ENCODE measurements around the gene IDH3G. TPM values are rescaled to one million over a fixed set of nuclear protein-coding genes. Genes with fewer than 3 reads are reported as not detected.

The IDH3G gene
- 58.5 and 60.3 TPM in 2 replicates for total RNA-seq

DNA sequence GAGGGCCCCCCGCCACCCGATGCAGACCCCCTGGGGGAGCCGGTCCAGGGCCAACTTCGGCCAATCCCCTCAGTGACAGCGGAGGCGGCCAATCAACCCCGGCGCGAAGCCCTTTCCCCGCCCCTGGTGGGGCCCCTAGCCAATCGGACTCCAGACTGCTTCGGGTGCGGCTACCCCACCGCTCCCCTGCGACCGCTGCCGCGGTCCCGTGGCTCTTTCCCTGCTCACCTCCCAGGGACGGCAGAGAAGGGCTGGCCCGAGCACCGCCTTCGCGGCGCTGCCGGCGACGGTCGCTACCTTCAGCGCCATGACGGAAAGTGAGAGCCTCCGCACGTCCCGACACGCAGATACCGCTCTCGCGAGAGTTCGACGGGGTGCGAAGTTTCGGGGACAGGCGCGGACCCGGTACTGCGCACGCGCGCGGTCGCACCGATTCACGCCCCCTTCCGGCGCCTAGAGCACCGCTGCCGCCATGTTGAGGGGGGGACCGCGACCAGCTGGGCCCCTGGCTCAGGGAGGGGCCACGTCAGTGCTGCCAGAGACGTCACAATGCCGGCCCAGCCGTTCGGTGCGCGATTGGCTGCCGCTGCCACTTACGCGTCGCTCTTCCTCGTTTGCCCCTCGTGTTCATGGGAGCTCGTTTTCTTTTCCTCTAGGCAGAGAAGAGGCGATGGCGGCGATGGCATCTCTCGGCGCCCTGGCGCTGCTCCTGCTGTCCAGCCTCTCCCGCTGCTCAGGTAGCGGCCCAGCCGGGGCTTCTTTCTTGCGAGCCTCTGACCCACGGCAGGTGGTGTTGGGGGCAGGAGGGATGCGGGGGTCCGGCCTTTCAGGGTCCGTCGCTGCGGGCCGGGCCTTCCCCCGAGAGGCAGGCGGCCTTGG is at the start of gene IDH3G, which contains the start of gene SSR4:
TSS of gene IDH3G (minus strand) at position 358 of the 879 bp plus-strand sequence. CDS start at position 309, 49 bp downstream.
TSS of gene SSR4 (plus strand) at position 651 of the 879 bp plus-strand sequence. CDS start at position 671, 20 bp downstream.
- ATAC-seq (ENCODE audit: low read depth), result peak; percentile 91
- no peaks in the 10 kb centered on the region for H3K9me3 Mint-ChIP-seq

GRCh38 chrX:153836921-153837320 is 42.7 kb upstream of the IDH3G start:
- TF ChIP-seq, protein P1, sequence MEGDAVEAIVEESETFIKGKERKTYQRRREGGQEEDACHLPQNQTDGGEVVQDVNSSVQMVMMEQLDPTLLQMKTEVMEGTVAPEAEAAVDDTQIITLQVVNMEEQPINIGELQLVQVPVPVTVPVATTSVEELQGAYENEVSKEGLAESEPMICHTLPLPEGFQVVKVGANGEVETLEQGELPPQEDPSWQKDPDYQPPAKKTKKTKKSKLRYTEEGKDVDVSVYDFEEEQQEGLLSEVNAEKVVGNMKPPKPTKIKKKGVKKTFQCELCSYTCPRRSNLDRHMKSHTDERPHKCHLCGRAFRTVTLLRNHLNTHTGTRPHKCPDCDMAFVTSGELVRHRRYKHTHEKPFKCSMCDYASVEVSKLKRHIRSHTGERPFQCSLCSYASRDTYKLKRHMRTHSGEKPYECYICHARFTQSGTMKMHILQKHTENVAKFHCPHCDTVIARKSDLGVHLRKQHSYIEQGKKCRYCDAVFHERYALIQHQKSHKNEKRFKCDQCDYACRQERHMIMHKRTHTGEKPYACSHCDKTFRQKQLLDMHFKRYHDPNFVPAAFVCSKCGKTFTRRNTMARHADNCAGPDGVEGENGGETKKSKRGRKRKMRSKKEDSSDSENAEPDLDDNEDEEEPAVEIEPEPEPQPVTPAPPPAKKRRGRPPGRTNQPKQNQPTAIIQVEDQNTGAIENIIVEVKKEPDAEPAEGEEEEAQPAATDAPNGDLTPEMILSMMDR (IDR thresholded peaks at IDR 0.05), result no peak
- DNase-seq, result no peak
- H3K27ac Mint-ChIP-seq, result no peak overlapping the region
- H3K4me1 Mint-ChIP-seq, result no peaks in the 10 kb centered on the region
- H3K27me3 Mint-ChIP-seq, result peaks cover 4% of the 10 kb centered on the region
- intact Hi-C loops (cut with micrococcal nuclease), result no loop called here
- no peak for ATAC-seq (ENCODE audit: low read depth)
- ChIA-PET POLR2A (no interaction called here), CTCF (no interaction called here)
- H3K36me3 Mint-ChIP-seq (ENCODE audit: low read depth), result no peaks in the 10 kb centered on the region
- no peak overlapping the region for H3K4me3 Mint-ChIP-seq
- H3K9me3 Mint-ChIP-seq, result no peaks in the 10 kb centered on the region

More for the DNA sequence above, at the start of gene IDH3G, which contains the start of gene SSR4:
- peaks cover 40% of the 10 kb centered on the region for H3K36me3 Mint-ChIP-seq (ENCODE audit: low read depth)
- H3K27ac Mint-ChIP-seq, result peak within 1 kb of the TSS; percentile 92
- peak; percentile 84 for DNase-seq
- ChIA-PET CTCF (interaction anchor here (0.9 kb wide), 1 partner anchor 153 kb away, joined by 3 read pairs; no protein-coding TSS in a partner anchor), POLR2A (interaction anchor here (0.7 to 2.3 kb wide), 16 partner anchors 14 to 752 kb away, joined by 3 to 52 read pairs (median 3); partner anchors contain the start of genes ARHGAP4, G6PD, HCFC1 and MECP2)
- peak within 1 kb of the TSS; percentile 94 for H3K4me3 Mint-ChIP-seq
- peaks cover 19% of the 10 kb centered on the region for H3K4me1 Mint-ChIP-seq
- no peaks in the 10 kb centered on the region for H3K27me3 Mint-ChIP-seq
- TF ChIP-seq, protein P1 (IDR thresholded peaks at IDR 0.05), result no peak
- intact Hi-C loops (cut with micrococcal nuclease), result loop anchor here (1.0 kb wide), 5 partner anchors 70 to 324 kb away; partner anchors contain the start of genes ABCD1, BCAP31, HAUS7 and TMEM187

- POLR2A ChIA-PET, result no interaction called here
- DNase-seq (no peak), ATAC-seq (ENCODE audit: low read depth) (no peak)
- H3K9me3 Mint-ChIP-seq, result no peaks in the 10 kb centered on the region
- intact Hi-C loops (cut with micrococcal nuclease), result no loop called here
- H3K27ac Mint-ChIP-seq, result no peak overlapping the region
- TF ChIP-seq, protein P1 (IDR thresholded peaks at IDR 0.05), result no peak
- peaks cover 7% of the 10 kb centered on the region for H3K4me1 Mint-ChIP-seq
- no peaks in the 10 kb centered on the region for H3K36me3 Mint-ChIP-seq (ENCODE audit: low read depth)
- H3K27me3 Mint-ChIP-seq, result peaks cover 6% of the 10 kb centered on the region
- CTCF ChIA-PET, result no interaction called here
- no peak overlapping the region for H3K4me3 Mint-ChIP-seq
These were observed 38.6 kb upstream of the IDH3G start for GRCh38 chrX:153832728-153833127.

GRCh38 chrX:153831429-153832150 is 37.4 kb upstream of the IDH3G start:
- H3K9me3 Mint-ChIP-seq, result no peaks in the 10 kb centered on the region
- H3K27ac Mint-ChIP-seq, result no peak overlapping the region

More at GRCh38 chrX:153831429-153832150, 37.4 kb upstream of the IDH3G start:
- Mint-ChIP-seq H3K4me1 (peaks cover 7% of the 10 kb centered on the region), H3K36me3 (ENCODE audit: low read depth) (no peaks in the 10 kb centered on the region), H3K4me3 (peak overlapping the region; percentile 28), H3K27me3 (peaks cover 16% of the 10 kb centered on the region)
- TF ChIP-seq, protein P1 (IDR thresholded peaks at IDR 0.05), result no peak
- CTCF ChIA-PET, result no interaction called here
- DNase-seq (no peak), ATAC-seq (ENCODE audit: low read depth) (no peak)
- POLR2A ChIA-PET, result no interaction called here
- intact Hi-C loops (cut with micrococcal nuclease), result no loop called here

Measured in activated B cell treated with CpG ODN at 0.5 μM for 24 hours (primary cell).